Osteocyte (in vitro differentiated cells): ENCODE results near the gene SLC4A5. TPM values are rescaled to one million over a fixed set of nuclear protein-coding genes. Genes with fewer than 3 reads are reported as not detected.

Source experiments
- DNase-seq: peaks from one replicate; pipeline ENCODE4 v3.0.0; 2021; ENCODE audit warnings: mixed read lengths; ENCODE audit not compliant: unreplicated experiment; ENCODE audit errors: extremely low spot score
- H3K27ac Mint-ChIP-seq: one replicate; pipeline ENCODE4 v1.8.0; 2021; ENCODE audit warnings: mild to moderate bottlenecking, mixed read lengths; ENCODE audit not compliant: unreplicated experiment
- H3K27me3 Mint-ChIP-seq: one replicate; pipeline ENCODE4 v1.8.0; 2021; ENCODE audit warnings: mixed read lengths; ENCODE audit not compliant: unreplicated experiment
- H3K36me3 Mint-ChIP-seq: one replicate; pipeline ENCODE4 v1.8.0; 2021; ENCODE audit warnings: mixed read lengths; ENCODE audit not compliant: unreplicated experiment
- H3K4me1 Mint-ChIP-seq: one replicate; pipeline ENCODE4 v1.8.0; 2021; ENCODE audit warnings: mixed read lengths; ENCODE audit not compliant: unreplicated experiment
- H3K4me3 Mint-ChIP-seq: one replicate; pipeline ENCODE4 v1.8.0; 2021; ENCODE audit warnings: mild to moderate bottlenecking, moderate library complexity, mixed read lengths; ENCODE audit not compliant: unreplicated experiment
- H3K9me3 Mint-ChIP-seq: one replicate; pipeline ENCODE4 v1.8.0; 2021; ENCODE audit warnings: mixed read lengths; ENCODE audit not compliant: unreplicated experiment
- CTCF ChIP-seq: fragments of 200-600 bp; sonication (generic); IDR thresholded peaks from 2 replicates; pipeline ENCODE4 v1.5.0; 2021; ENCODE audit warnings: antibody characterized with exemption, mild to moderate bottlenecking, moderate library complexity
- total RNA-seq: library from RNA; stranded (reverse); gene quantifications from 2 replicates; pipeline ENCODE4 v1.2.1, GENCODE V29; 2021

Gene SLC4A5
- total RNA-seq, 1 donor from 2014 or later, result 1.6 TPM

GRCh38 chr2:74201596-74201995 is 141.6 kb downstream of the SLC4A5 start:
- H3K4me3 Mint-ChIP-seq, result peak overlapping the region; percentile 98
- no peak for DNase-seq
- TF ChIP-seq CTCF, result no peak
- H3K9me3 Mint-ChIP-seq, result no peaks in the 10 kb centered on the region
- H3K36me3 Mint-ChIP-seq, result peaks cover 24% of the 10 kb centered on the region
- peaks cover 69% of the 10 kb centered on the region for H3K4me1 Mint-ChIP-seq
- H3K27me3 Mint-ChIP-seq, result no peaks in the 10 kb centered on the region
- H3K27ac Mint-ChIP-seq, result peak overlapping the region; percentile 82

- Mint-ChIP-seq H3K36me3 (peaks cover 20% of the 10 kb centered on the region), H3K9me3 (no peaks in the 10 kb centered on the region), H3K27me3 (no peaks in the 10 kb centered on the region), H3K4me1 (peaks cover 65% of the 10 kb centered on the region), H3K4me3 (peak overlapping the region; percentile 98), H3K27ac (peak overlapping the region; percentile 82)
- TF ChIP-seq CTCF, result no peak
- DNase-seq, result peak; percentile 36
Measured at GRCh38 chr2:74201196-74201595, 142.0 kb downstream of the SLC4A5 start.

DNA sequence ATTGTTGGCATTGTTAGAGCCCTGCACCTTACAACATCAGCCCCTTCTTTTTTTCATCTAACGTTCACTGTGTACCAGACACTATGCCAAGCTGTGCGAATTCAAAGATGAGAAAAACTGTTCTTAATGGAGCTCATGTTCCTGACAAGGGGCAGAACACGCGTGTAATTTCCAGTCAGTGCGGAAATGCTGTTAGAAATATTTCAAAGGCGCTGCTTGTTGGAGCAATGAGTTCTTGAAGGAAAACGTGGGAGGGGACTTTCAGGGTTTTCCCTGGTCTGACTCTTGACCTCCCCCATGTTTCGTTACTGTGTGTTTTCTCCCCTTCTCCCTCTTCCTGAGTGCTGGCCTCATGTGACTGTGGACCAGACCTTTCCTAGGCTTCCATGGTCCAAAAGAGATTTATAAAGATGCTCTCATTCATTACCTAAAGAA is 143.3 kb downstream of the SLC4A5 start:
- TF ChIP-seq CTCF, result no peak
- Mint-ChIP-seq H3K4me3 (peak overlapping the region; percentile 98), H3K27me3 (no peaks in the 10 kb centered on the region), H3K36me3 (peaks cover 15% of the 10 kb centered on the region), H3K27ac (peak overlapping the region; percentile 100), H3K4me1 (peaks cover 52% of the 10 kb centered on the region), H3K9me3 (no peaks in the 10 kb centered on the region)
- no peak for DNase-seq

DNA sequence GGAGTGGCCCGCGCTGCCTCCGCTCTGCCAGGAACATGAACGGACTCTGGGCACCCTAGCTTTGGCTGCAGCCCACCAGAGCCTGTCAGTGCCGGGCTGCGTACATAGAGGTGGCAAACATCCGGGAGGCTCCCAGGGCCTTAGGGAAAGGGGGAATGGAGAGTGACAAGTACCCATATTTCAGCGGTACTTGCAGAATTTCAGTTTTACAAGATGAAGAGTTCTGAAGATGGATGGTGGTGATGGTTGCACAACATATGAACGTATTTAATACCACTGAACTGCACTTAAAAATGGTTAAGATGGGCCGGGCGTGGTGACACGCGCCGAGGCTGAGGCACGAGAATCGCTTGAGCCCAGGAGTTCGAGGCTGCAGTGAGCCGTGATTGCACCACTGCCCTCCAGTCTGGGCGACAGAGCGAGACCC is 143.9 kb downstream of the SLC4A5 start:
- Mint-ChIP-seq H3K4me1 (peaks cover 48% of the 10 kb centered on the region), H3K27ac (peak overlapping the region; percentile 100)
- no peak for DNase-seq

More for the DNA sequence above, 143.9 kb downstream of the SLC4A5 start:
- no peaks in the 10 kb centered on the region for H3K27me3 Mint-ChIP-seq
- no peak for TF ChIP-seq CTCF
- peaks cover 9% of the 10 kb centered on the region for H3K36me3 Mint-ChIP-seq
- H3K9me3 Mint-ChIP-seq, result no peaks in the 10 kb centered on the region
- H3K4me3 Mint-ChIP-seq, result peak overlapping the region; percentile 98
